NCI-H446 (cell line): Measurements from ENCODE around the gene QSOX2.

Experiments used
- DNase-seq, 2 experiments: peaks; one replicate each; lab custom pipeline; 2025; lab: John Stamatoyannopoulos, UW

QSOX2 gene

DNA sequence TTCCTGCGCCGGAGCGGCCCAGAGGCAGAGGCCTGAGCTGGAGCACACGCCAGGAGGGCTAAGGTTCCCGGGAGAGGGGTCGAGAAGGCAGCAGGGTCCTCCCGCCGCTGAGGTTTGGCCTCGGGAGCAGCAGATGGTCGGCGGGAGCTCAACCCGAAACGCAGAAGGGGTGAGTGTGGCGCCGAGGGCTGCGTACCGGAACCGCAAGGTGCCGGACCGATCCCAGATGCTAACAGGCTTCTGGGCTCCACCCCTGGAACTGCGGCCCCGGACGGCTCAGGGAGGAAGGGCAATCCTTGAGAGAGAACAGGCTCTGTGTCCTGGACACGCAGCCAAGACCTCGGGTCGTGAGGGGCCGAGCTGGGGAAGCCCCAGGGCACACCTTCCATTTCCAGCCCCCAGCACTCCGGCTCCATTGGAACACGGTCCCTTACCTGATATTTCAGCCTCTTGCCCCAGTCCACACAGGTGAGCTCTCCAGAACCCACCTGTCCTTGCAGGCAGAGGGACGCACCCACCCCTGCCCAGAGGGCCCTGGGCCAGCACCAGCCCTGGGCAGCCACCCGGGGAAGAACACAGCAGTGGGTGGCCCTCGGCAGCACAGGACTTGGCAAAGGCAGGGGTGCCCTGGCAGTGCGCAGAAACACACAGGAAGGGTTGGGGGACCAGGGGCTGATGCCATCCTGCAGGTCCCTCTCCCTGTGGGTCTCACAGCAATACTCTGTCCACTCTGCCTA lies 42.0 kb downstream of the QSOX2 start:
- no peak for DNase-seq

DNA sequence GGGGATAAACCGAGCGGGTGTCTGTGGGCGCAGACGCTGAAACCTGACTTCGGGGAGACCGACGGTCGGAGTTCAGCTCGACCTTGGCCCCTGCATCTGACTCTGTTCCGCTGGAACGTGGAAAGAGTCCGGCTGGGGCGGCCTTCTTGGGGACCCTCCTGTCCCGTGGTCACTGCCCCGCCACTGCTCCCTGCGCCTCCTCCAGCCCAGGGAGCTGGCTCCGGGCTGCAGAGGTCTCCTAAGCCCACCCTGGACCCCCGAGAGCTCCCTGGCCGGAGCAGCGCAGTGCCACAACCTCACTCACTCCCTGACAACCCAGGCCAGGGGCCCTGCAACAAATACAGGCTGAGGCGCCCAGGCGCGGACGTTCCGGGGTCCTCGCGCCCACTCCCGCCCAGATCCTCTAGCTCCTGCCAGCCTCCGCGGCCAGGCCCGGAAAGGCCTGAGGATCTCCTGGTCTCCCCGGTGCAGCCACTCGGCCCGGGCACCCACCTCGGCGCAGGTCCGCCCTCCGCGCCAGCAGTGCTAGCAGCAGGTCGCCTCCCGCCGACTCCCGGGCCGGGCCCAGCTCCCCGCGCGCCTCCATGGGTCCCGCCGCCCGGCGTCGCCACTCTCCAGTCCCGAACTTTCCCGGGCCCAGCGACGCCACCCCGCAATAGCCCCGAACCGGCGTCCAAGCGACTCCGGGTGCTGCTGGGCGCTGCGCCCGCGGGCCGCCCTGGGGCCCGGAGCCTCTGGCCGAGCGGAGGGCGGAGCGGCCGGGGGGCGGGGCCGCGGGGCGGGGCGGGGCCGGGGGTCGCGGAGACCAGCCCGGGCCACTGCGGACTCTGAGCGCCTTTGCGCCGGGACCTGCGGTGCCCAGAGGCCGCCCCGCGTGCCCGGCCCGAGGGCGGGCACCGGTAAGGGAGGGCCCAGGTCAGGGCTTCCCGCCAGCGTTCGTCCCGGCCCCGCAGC lies 42.9 kb downstream of the QSOX2 start:
- no peak for DNase-seq

DNA sequence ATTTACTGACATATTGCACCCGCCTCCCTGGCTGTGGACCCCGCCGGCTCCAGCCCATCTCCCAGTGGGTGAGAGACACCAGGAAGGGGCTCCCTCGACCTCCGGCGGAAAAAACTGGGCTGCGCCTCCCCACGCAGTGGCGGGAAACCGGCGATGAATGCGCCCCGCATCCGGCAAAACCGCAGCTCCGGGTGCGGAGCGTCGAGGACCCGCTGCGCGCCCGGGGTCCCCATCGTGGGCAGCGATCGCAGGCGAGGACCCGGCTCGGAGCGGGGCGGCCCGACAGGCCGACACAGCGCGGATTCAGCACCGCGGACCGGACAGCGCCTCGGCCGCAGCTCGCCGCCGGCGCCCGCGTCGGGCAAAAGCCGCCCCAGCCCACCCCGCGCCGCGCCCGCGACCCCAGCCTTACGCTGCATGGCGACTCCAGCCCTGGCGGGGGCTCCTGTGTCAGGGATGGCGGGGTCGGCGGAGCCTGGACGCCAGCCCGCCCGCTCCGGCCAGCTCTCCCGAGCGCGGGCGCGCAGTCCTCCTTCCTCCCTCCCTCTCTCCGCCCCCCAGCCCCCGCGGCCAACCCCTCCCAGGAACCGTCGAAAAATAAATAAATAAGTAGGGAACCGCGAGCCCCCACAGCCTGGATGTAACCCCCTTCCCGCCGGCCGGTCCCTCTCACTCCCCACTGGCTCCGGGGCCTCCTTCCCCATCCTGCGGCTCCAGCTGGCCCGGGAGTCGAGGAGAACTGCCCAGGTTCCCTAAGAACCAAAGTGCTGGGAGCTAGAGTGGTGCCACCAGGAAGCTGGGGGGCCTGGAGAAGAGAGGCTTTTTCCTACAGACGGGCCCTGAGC lies 43.8 kb downstream of the QSOX2 start:
- DNase-seq = no peak

DNA sequence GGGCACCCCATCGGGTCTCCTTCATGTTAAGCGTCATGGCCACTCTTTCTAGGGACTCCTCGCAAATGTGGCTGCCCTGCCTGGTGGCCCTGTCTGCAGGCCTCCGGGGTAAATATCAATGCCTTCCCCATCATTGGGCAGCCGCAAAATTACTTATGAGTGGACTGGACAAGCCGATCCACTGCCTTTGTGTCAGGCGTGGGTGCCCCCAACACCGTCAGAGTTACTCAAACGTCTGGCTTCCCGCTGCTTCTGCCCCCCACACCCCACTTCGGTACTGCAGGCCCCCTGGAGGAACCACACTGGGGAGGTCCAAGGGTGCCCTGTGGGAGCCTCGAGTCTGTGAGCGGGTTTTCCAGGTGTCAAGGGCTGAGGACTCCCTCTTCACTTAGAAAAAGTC lies 44.4 kb downstream of the QSOX2 start:
- no peak for DNase-seq

DNA sequence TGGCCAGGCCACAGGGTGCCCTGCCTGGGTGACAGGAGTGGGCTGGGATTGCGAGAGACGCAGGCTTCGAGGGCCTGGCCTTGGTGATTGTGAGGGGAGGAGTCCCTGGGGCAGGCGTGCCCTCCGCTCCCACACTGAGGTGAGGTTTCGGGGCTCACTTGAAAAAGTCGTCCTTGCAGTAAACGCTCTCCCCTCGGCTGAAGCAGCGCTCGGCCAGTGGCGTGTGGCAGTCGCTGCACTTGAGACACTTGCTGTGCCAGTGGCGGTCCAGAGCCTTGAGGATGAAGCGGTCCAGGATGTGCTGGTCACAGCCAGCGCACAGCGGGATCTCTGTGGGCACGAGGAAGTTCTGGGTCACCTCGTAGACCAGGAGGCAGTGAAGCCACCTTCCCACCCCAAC lies 45.2 kb downstream of the QSOX2 start:
- DNase-seq = no peak

DNA sequence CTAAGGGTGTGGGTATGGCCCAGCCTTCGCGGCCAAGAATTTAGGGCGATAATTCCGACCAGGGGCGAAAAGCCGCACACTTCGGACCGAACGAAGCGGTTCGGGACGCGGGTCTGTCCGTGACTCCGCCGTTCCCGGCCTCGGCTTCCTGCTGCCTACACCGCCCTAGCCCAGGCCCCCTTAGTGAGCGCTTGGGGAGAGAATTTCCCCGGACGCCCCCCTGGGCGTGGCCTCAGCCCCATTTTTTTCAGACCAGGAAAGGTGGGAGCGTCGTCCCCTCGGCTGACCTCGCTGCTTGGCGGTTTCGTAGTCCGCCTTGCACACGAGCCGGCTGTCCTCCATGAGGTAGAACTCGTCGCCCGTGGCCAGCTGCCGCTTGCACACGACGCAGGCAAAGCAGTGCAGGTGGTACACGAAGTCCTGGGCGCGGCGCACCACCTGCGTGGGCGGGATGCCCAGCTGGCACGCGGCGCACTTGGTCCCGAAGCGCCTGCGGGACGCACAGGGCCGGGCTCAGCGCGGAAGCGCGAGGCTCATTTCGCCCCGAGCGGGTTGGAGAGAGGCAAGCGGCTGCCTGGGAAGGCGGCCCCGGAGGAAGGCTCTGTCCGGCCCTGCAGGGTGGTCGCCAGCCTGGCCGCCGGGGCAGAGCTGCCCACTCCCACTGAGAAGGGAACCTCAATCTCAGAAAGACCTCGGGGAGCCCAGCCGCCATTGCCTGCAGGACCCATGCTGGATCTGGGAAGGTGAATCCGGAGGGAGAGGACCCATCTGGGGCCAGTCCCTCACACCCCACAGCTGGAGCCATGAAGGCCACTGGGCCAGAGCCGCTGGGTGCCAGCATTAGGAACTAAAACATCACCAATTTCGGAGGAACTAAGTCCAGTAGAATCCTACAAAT lies 46.0 kb downstream of the QSOX2 start:
- no peak for DNase-seq

DNA sequence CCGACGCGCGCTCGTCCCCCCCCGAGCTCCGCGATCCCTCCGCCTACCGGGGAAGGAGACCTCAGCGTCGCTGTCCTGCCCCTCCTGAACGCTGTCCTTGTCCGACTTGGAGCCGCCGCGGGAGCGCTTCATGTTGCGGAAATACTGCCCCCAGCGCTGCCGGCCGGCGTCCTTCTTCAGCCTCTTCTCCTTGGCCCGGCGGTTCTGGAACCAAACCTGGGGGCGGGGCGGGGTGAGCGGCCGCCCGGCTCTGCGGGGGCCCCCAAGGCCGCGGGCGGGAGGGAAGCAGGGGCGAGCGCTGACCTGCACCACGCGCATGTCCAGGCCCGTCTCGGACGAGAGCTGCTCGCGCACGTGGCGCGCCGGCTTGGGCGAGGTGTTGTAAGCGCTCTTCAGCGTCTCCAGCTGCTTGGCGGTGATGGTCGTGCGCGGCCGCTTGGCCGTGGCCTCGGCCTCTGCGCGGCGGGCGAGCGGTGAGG lies 47.0 kb downstream of the QSOX2 start:
- DNase-seq = no peak

DNA sequence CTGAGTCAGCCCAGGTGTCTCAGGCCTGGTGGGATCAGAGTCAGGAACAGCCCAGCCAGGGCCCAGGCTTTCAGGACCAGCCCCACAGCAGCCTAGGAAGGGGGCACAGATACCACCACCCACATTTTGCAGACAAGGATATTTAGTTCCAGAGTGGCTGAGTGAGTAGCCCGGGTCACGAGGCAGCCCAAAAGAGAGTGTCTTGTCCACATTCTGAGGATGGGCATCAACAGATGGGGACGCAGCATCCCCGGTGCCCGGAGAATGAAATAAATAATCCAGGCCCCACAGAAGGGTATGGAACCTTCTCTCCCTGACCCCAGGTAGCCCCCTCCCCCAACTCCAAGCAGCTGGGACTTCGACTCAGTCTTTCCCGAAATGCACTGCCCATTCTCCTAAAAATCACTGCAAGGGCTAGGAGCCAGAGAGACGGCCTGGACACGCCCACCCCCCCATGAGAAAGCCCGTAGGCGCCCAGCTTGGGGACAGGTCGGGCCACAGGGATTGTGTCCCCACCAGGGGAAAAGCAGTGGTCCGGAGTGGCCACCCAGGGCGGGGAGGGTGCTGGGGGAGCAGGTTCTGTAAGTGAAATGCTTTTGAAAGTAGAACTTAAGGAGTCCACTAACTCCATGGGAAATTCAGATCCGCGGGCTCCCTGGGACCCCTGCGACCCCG lies 47.5 kb downstream of the QSOX2 start:
- DNase-seq = no peak

DNA sequence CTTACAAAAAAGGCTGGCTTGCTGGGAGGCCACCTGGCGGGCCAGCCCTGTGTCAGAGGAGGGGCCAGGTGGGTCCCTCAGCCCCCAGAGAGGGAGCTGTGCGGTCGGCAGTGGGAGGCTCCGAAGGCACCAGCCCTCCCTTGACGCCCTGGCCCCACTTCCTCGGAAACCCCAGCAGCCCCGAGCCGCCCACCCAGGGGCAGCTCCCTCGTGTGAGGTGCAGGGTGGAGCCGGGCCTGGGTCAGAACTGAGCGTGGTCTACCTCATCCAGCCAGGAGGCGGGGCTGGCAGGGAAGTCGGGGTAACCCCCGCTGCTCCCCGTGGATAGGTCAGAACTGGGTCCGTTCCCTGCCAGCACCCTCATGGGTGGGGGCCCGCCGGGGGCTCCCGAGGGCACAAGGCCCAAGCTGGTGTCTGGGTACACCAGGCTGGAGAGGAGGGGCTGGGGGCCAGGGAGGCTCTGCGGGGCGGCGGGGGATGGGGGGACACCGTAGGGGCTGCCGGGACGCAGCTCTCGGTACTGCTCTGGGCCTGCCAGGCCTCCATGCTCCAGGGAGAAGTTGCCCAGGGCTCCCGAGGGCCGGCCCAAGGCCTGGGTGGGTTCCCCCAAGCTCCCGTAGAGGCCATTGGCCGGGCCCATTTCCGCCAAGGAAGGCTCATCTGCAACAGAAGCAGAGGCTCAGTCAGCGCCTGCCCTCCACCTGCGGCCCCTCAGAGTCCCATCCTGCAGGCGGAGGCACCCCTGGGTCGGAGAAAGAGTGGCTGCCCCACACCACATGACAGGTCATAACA lies 48.3 kb downstream of the QSOX2 start:
- DNase-seq = no peak

DNA sequence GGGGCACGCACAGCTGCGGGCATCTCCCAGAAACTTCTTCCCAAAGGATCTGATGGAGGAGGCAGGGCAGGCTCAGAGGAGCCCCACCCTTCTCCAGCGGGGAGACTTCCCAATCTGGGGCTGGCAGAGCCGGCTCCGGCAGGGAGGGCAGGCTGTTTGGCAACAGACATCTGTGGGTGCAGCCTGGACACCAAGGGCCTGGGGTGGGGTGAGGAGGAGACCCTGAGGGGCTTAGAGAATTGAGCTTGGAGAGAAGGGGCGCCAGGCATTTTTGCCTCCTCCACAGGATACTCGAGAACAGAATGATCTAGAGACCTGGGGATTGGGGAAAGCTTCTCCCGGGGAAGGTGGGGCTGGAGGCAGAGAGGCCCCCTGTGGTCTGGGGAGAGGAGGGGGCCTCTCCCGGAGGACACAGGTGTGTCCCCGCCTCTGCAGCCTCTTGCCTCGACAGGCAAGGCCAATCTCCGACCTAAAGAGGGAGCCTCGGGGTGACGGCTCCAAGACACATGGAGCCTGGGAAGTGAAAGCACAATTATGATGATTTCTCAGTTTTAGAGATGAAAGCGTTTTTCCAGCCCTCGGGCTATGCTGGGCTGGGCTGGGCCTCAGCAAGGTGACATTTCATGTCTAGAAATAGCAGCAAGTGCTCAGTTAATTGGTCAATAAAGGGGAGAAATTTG lies 49.1 kb downstream of the QSOX2 start:
- no peak for DNase-seq

DNA sequence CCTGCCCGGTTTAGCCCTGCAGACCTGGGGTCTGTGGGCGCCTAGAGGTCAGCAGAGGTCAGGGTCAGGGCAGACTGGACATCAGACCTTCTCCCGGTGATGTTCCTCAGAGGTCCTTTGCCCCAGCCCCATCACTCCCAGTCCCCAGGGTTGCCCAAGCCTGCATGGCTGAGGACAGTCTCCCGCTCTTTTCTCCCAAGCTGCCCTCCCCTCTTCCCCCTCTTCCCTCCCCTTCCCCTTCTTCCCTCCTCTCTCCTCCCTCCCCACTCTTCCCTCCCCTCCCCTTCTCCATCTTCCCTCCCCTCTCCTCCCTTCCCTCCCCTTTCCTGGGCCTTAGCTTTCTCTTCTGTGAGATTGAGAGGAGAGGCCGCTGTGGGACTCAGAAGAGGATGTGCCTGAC lies 51.1 kb downstream of the QSOX2 start:
- DNase-seq = no peak

DNA sequence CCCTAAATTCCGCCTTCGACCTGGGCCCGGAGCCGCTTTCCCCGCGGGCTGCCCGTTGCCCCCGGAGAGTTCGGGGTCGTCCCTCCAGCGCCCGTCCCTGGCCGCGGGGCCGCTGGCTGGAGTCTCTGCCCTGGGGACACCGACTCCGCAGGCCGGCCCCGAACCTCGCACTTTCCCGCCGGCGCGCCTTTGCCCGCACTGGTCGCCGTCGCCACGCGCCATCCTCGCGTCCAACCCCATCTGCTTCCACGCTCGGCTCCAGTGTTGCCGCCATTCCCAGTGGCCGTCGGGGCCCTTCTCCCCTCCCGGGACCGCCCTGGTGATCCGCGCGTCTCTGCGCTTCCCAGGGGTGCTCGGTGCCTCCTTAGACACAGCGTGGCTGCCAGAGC lies 51.7 kb downstream of the QSOX2 start:
- no peak for DNase-seq

DNA sequence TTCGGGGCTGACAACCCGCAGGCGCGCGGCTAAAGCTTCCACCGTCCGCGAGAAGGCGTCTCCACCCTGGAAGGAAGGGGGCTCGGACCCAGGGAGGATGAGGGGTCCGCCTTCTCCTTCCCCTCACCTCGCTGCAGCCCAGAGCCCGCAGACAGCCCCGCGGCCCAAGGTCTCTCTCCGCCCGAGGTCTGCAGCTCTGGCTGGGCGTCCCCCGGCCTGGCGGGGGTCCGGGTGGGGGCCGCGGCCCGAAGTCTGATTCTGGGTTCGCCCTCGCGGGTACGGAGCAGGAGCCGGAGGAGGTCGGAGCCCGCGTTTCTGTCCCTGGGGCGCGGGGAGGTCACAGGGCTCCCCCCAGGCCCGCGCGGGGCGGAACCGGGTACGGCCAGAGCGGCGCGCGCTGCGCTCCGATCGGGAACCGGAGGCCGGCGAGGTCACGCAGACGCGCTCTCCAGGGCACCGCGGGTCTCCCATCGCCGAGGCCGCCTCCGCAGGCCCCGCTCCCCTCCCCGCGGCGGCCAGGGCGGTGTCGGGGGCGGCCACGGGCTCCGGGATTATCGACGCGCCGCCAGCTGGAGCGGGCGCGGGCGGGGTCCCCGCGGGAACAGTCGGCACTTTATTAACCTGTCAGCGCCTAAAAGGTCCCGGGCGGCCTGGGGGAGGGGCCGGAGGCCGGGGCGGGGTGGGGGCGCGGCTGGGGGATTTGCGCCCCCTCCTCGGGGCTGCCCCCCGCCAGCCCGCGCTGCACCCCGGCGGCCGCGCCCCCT lies 52.3 kb downstream of the QSOX2 start:
- no peak for DNase-seq

DNA sequence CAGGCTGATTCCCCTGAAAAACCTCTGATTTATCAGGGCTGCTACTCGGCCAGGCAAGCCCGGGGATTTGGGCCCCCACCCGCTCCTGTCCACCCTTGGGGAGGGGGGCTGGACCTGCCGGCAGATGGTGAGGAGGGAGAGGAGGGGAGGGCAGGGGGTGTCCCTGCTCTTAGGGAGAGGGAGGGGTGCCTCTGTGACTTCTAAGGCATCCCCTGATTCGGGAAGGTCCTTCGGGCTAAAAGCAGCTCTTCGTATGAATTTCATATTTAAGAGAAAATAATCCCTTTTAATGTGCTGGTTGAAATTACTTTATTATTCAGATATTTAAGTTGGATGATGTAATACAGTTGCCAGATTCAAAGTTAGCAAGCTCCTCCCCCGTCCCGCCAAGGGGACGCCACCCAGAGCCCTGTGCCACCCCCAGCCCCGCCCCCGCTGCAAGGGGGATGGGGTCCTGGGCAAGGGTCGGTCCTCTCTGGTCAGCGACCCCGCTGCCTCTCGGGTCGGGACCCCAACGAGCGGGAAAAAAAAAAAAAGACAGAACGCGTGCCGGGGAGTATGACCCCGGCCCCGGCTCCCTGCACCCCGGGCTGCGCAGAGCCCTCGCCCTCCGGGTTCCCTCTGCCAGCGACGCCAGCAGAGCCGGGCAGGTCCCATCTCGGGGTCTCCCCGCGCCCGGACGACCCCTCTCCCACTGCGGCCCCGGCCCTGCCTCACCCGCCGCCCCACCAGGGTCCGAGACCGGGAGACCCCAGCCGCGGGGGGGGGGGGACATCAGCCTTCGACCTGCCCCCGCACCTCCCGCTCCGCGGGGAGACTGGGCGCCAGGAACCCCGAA lies 53.1 kb downstream of the QSOX2 start:
- DNase-seq = no peak

DNA sequence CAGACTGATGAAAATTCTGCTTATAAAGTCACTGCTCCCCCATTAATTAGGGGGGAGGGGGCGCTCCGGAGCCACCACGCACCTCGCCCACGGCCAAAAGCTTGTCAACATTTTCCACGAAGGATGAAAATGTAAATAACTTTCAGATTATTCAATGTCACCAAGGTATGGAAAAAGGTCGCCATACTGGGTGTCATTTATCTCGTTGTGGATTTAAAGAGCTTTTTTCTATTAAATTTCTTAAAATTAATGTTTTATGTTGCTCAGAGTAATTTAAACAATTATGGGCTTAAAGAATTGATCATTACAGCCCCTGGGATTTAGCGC lies 53.7 kb downstream of the QSOX2 start:
- no peak for DNase-seq

DNA sequence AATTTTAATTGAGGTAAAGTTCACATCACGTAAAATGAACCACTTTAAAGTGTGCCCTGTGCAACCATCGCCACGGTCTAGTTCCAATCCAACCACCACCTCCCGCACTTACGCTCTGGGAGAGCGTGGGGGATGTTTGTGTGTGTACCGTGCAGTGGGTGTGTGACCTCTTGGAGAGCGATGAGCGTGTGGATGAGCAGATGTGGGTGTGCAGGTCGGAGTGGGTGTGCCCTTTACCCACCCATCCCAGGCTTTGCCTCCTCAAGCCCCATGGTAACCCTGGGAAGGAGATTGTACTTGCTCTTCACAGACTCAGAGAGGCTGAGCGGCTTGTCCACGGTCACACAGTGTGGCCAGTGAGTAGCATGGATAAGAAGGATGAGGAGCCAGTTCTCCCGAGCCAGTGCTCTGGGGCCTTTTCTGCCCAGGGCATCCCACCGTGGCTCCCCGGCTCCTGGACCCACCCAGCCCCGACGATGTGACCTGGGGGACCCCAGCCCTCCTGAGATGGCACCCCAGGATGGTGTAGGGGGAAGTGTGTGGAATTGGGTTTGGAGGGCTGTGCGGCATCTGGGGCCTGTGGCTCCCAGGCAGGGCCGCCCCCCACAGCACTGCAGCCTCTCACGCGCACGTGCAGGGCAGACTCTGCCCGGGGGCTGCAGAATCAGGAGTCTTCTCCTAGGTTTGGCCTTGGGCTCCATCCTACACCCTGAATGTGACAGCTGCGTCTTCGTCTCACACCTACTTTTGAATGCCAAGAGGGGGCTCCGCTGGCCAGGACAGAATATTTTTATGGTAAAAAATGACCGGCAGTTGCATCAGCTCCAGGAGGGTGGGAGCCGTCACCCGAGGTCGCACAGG lies 54.3 kb downstream of the QSOX2 start:
- DNase-seq = no peak

DNA sequence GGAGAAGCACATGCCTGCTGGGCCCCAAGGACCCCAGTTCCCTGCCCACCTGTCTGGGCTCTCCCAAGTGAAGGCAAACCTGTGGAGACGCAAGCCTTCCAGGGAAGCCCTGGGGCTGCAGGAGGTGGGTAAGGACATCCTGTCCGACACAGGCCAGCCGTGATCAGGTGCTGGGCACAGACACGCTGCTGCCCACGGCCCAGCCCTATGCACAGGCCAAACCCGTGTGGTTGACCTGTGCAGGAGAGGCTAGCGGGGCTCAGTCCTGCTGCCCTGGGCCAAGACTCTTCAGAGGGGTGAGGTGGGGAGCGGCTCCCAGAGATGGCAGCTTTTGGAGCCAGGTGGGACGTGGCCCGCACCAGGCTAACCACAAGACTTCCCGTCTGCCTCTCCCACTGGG lies 55.0 kb downstream of the QSOX2 start:
- DNase-seq = no peak
